Stimulated activated CD8-positive, alpha-beta memory T cell treated with anti-CD3 and anti-CD28 coated beads, Interleukin-15, amount 100 ng/mL, for 48 hours (primary cell): ENCODE results near the gene NEK4.
"Not testable (repeated sequence)": the region's sequence is repeated elsewhere in the genome, so short reads cannot be mapped to it uniquely, and the experiment has no call there.

Experiments
- DNase-seq, 2 donors: peaks; one replicate each; pipeline ENCODE4 v3.0.0-alpha.2; 2020; ENCODE audit warnings: low read depth in 2 of 2

NEK4 gene

GRCh38 chr3:52696830-52697631 lies 73.7 kb downstream of the NEK4 start:
- DNase-seq, result no peak

- no peak for DNase-seq
Observed at GRCh38 chr3:52695798-52696671, 74.7 kb downstream of the NEK4 start.

DNA sequence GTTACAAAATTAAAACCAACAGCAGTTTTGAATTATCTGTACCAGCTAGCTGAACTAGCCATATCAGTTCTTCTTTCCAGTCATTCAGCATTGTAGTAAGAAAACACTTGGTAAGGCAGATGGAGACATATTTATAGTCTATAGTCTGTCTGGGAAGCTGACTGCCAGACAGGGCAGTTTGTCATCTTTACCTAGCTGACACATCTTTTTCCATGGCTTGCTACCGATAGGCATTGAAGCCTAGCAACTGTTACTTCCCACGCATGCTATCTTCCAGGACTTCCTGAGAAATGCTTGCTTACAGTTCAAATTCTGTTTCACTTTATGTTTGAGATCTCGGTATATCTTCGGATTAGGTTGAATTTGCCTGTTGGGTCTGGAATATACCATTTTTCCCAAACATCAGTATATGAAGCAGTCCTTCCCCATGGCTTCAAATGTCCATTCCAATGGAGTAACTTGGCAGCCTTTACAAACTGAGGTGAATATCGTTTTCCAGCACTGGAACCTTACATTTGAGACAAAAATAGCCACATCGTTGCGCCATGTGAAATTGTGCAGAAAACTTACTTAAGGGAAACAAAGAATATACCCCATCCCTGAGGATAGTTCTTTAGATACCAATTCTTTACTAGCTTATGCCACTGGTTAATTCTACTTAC lies 76.1 kb downstream of the NEK4 start:
- no peak for DNase-seq

DNA sequence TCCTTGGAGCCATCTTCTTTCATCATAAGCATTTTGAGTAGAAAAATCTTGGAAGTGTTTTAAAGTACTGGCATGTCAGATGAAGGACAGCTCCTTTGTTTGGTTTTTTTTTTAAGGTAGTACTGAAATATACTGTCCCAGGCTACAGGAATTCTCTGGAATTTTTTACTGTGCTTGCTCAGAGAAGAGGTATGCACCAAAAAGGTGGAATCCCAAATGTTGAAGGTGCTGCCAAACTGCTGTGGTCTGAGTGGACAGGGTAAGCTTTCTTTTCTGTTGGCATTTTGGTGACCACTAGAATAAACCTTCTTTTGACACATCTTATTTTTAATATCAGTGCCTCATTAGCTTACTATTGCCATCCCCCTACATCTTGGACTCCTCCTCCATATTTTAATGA lies 77.7 kb downstream of the NEK4 start:
- no peak for DNase-seq

DNA sequence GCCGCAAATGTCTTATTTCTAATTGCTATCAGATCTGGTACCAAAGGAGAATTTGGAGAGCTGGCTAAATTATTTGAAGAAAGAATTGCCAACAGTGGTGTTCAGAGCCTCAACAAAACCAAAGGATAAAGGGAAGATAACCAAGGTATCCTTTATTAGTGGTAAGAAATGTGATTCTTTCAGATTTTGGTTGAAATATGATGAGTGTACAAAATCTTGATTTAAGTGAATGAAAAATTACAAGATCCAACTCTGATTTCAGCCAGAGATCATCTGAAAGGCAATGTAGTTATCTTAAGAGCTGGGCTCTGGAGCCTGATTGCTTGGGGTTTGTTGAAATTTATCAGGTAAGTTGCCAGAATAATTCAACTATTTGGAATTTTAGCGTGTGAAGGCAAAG lies 80.2 kb downstream of the NEK4 start:
- DNase-seq, result no peak

DNA sequence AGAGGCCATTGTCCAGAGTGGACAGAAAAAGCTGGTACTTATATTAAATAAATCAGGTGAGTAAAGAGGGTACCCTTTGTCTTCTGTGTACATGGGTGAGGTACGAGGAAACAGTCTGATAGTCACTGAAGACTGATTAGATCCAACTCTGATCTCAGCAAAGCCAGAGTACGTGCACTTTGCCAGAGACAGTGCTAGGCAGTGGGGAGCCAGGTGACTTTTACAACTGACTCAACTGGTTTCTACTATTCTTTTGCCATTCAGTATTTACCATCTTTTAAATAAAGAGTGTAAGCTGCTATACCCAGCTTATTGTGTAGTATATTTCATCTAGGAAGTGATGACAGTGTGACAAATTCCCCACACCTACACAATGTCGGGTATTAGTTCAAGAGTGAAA lies 81.6 kb downstream of the NEK4 start:
- no peak for DNase-seq

GRCh38 chr3:52688266-52688665 lies 82.5 kb downstream of the NEK4 start:
- no peak for DNase-seq

- DNase-seq, result peak; percentile 89 to 90
Observed at GRCh38 chr3:52685709-52686691, 84.7 kb downstream of the NEK4 start, which contains the start of the genes GNL3 and PBRM1. GNL3 (plus strand) TSS chr3:52686032; CDS start chr3:52686093, 61 bp downstream. PBRM1 (minus strand) TSS chr3:52685913.

DNA sequence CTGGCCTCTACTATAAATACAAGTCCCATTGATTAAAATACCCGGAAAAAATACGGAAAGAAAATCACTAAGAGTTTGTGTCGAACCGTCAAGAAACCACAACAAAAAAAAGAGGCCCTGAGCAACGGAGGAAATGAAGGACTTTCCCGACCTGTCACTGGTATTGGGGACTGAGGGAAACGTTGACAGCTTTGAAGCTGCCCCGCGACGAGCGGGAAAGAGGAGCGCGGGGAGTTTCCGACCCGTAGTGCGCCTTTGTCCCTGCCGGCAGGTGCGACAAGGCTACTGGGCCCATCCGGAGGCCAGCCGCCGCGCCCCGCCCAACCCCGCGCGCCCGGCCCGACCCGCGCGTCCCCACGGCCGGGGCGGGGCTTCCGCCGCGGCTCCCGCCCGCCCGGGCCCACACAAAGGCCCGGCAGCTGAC lies 85.4 kb downstream of the NEK4 start:
- peak; percentile 81 to 82 for DNase-seq

- no peak for DNase-seq
Observed at GRCh38 chr3:52684184-52684583, 86.6 kb downstream of the NEK4 start.

DNA sequence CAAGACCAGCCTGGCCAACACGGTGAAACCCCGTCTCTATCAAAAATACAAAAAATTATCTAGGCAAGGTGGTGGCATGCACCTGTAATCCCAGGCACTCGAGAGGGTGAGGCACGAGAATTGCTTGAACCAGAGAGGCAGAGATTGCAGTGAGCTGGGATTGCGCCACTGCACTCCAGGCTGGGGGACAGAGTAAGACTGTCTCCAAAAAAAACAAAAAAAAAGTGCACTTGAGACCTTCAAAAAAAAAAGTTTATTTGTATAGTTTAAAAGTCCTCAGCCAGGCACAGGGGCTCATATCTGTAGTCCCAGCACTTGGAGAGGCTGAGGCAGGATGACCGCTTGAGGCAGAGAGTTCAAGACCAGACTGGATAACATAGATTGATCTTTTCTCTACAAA lies 87.1 kb downstream of the NEK4 start:
- DNase-seq, result no peak

GRCh38 chr3:52682016-52682415 lies 88.7 kb downstream of the NEK4 start:
- peak in 1 of 2 donors; percentile 38 for DNase-seq

DNA sequence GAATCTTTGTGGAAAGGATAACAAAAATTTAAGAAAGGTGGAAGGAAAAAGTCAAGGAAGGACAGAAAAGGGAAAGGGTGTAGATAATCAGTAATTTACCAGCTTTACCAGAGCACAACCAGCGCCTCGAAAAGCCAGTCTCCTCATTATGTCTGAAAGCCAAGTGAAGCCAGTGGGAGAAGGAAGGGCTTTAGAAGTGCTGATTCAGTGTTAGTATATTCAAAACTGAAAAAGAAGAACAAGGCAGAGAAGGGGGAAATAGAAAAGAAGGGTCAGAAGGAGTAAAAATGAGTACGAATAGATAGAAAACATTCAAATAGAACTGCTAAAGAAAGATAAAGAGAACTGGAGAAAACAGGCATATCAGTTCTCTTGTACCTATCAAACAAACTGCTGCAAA lies 89.1 kb downstream of the NEK4 start:
- DNase-seq, result no peak

- no peak for DNase-seq
Observed at GRCh38 chr3:52679811-52680210, 90.9 kb downstream of the NEK4 start.

DNA sequence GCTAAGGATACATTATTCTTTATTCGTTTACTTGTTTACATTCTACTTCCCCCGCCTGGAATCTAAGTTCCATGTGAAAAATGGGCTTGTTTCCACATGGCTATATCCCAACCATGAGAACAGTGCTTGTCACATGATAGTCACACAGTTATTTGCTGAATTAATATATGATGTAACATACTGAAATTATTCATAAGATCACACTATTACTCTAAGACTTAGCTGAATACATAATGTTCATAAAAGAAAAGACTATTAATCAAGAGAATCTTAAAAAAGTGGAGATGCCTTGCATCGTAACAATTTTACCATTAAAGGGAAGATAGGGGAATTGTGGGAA lies 91.6 kb downstream of the NEK4 start:
- no peak for DNase-seq

GRCh38 chr3:52678265-52679198 lies 92.2 kb downstream of the NEK4 start:
- DNase-seq, result no peak

DNA sequence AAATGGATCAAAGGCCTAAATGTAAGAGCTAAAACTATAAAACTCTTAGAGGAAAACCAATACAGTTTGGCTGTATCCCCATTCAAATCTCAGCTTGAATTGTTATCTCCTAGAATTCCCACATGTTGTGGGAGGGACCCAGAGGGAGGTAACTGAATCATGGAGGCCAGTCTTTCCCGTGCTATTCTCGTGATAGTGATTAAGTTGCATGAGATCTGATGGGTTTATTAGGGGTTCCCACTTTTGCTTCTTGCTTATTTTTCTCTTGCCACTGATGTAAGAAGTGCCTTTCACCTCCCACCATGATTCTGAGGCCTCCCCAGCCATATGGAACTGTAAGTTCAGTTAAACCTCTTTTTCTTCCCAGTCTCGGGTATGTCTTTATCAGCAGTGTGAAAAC lies 94.5 kb downstream of the NEK4 start:
- not testable (repeated sequence) for DNase-seq

DNA sequence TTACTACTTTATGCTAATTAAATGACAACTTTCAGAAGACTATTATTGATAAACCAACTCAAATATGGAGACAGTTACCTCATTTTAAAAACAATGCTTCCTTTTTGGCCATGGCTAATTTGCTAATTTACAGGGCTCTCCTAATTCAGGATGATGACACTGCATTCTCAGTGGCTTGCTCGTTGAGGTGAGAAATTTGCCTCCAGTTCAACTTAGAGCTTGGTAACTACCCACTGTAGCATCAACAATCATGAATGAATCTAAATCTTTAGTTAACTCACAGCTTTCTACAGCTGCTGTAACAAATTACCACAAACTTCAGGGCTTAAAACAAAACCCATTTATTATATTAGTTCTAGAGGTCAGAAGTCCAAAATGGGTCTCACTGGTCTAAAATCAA lies 99.1 kb downstream of the NEK4 start:
- DNase-seq, result no peak

DNA sequence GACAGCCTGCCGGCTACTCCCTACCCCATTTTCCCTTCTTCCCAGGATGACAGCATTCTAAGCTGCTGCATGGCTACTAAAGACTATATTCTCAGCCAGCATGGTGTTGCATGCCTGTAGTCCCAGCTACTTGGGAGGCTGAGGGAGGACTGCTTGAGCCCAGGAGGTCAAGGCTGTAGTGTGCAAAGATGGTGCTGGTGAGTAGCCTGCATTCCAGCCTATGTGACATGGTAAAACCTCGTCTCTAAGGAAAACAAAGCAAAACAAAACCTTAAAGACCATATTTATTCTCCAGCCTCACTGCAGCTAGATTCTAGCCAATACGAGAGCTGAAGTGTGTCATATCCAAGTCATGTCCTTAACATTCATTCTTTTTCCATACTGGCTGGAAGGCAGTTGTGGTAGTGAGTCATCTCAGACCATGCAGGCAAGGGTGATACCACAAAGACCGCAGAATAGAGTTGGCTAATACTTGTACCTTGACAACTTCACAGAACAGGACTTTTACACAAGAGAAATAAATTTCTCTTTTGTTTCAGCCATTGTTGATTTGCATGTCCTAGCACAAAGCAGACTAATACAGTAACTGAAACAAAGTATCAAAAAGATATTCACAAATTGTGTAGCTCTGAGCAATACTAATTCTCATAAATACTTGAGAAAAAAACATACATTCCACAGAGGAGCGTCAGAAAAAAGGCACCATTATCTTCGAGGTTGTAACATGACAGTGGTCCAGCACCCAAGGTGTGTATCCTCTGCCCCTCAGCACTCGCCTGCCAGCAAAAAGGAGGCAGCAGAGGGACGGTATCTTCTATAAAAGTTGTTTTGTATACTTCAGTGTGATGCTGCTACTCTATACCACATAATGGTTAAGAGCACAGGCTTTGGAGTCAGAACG lies 99.9 kb downstream of the NEK4 start:
- peak; percentile 38 to 39 for DNase-seq
